Lung (tissue), 12 donors: ENCODE data around the gene METTL24. TPM values are rescaled to one million over a fixed set of nuclear protein-coding genes. Genes with fewer than 3 reads are reported as not detected.
"Not testable (repeated sequence)": the region's sequence is repeated elsewhere in the genome, so short reads cannot be mapped to it uniquely, and the experiment has no call there.

Experiments used
- ATAC-seq: fragments of 200-7000 bp; cut with Tn5 transposase; one replicate; pipeline ENCODE4 v1.9.1; 2020; ENCODE audit warnings: moderate number of reproducible peaks; ENCODE audit not compliant: insufficient read depth, low FRiP score
- DNase-seq, 3 donors: peaks; one replicate each; pipeline ENCODE4 v3.0.0-alpha.2; 2013 to 2017
- H3K27ac ChIP-seq, 2 donors: one replicate each; pipeline ENCODE4 v1.5.1; 2013; ENCODE audit warnings: mild to moderate bottlenecking in 2 of 2, moderate library complexity in 2 of 2, control low read depth in 1 of 2, inconsistent platforms in 1 of 2, low read depth in 1 of 2, low read length in 1 of 2
- H3K27me3 ChIP-seq, 3 donors: one replicate each; pipeline ENCODE4 v1.5.1; 2013; ENCODE audit warnings: low read length in 2 of 3; ENCODE audit not compliant: control insufficient read depth in 3 of 3, insufficient read depth in 3 of 3
- H3K36me3 ChIP-seq, 4 donors: one replicate each; pipeline ENCODE4 v1.5.1; 2013; ENCODE audit warnings: low read length in 4 of 4, mild to moderate bottlenecking in 1 of 4, moderate library complexity in 1 of 4; ENCODE audit not compliant: control insufficient read depth in 4 of 4, insufficient read depth in 4 of 4
- H3K4me1 ChIP-seq, 5 donors: one replicate each; pipeline ENCODE4 v1.5.1; 2013; ENCODE audit warnings: low read length in 5 of 5, mild to moderate bottlenecking in 2 of 5, moderate library complexity in 1 of 5; ENCODE audit not compliant: control insufficient read depth in 5 of 5, insufficient read depth in 5 of 5
- H3K4me3 ChIP-seq: one replicate; pipeline ENCODE4 v1.5.1; 2013; ENCODE audit warnings: mild to moderate bottlenecking, control low read depth, moderate library complexity
- H3K9ac ChIP-seq, 2 donors: one replicate each; pipeline ENCODE4 v1.5.1; 2013; ENCODE audit warnings: low read length in 2 of 2, control low read depth in 1 of 2; ENCODE audit not compliant: insufficient read depth in 1 of 2
- H3K9me3 ChIP-seq, 4 donors: one replicate each; pipeline ENCODE4 v1.5.1; 2013; ENCODE audit warnings: low read length in 3 of 4, mild to moderate bottlenecking in 1 of 4, moderate library complexity in 1 of 4; ENCODE audit not compliant: control insufficient read depth in 4 of 4, insufficient read depth in 3 of 4
- WGBS, 2 donors: extraction: QIAGEN DNeasy Blood & Tissue Kit; methylation state at CpG; one replicate each; pipeline ENCODE4 v1.1.7; 2013; 5-methylcytosine and 5-hydroxymethylcytosine counted together
- polyA plus RNA-seq, 2 donors: library from polyadenylated mRNA; stranded (reverse); fragments of 200-250 nt; gene quantifications; one replicate each; pipeline ENCODE4 v1.2.1, GENCODE V29; 2013
- total RNA-seq, 2 donors: library from RNA; depleted of rRNA in 1 of 2; stranded (reverse); fragments of >200 nt in 1 of 2; gene quantifications; one replicate each; pipeline ENCODE4 v1.2.1, GENCODE V29; 2014 to 2021
- TF ChIP-seq, protein P1 (sequence below): IDR thresholded peaks from 2 replicates; pipeline ENCODE4 v1.5.1; 2012; ENCODE audit warnings: mild to moderate bottlenecking; ENCODE audit errors: control extremely low read depth, extremely low read depth
- donor health status: control.
- donor health status: control.
- donor health status: Bipolar disorder and iron deficiency.
- donor health status: healthy.
- donor health status: DM: yes; HTN: yes; CAD: no.

Gene METTL24
- total and polyA plus RNA-seq, 4 donors = 0.73 to 3.7 (median 2.0) TPM; not detected in 1

DNA sequence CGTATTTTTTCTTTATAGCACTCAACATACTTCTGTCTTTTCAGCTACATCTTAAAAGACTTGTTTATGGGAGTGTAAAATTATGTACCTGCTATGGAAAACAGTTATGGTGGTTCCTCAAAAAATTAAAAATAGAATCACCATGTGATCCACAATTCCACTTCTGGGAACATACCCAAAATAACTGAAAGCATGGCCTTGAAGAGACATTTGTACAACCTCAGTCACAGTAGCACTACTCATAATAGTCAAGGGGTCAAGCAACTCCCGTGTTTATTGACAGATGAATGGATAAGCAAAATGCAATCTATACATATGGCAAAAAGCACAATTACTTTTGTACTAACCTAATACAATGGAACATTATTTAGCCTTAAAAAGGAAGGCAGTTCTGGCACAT lies 74.5 kb downstream of the METTL24 start:
- TF ChIP-seq, protein P1, sequence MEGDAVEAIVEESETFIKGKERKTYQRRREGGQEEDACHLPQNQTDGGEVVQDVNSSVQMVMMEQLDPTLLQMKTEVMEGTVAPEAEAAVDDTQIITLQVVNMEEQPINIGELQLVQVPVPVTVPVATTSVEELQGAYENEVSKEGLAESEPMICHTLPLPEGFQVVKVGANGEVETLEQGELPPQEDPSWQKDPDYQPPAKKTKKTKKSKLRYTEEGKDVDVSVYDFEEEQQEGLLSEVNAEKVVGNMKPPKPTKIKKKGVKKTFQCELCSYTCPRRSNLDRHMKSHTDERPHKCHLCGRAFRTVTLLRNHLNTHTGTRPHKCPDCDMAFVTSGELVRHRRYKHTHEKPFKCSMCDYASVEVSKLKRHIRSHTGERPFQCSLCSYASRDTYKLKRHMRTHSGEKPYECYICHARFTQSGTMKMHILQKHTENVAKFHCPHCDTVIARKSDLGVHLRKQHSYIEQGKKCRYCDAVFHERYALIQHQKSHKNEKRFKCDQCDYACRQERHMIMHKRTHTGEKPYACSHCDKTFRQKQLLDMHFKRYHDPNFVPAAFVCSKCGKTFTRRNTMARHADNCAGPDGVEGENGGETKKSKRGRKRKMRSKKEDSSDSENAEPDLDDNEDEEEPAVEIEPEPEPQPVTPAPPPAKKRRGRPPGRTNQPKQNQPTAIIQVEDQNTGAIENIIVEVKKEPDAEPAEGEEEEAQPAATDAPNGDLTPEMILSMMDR = no peak
- Histone ChIP-seq H3K27ac (no peak overlapping the region), H3K9ac (no peak overlapping the region), H3K4me1 (peaks cover 0 to 3% (median 0%) of the 10 kb centered on the region in 5 donors), H3K36me3 (no peaks in the 10 kb centered on the region), H3K27me3 (no peaks in the 10 kb centered on the region), H3K9me3 (peaks cover 0 to 5% (median under 1%) of the 10 kb centered on the region in 4 donors), H3K4me3 (no peak overlapping the region)
- WGBS, 2 donors = 72 to 85% methylated on average over 2 of the region's 2 CpGs
- no peak for ATAC-seq
- DNase-seq = no peak

- ATAC-seq = no peak
- TF ChIP-seq, protein P1 = no peak
- peaks cover 0 to 3% (median 0%) of the 10 kb centered on the region in 5 donors for H3K4me1 ChIP-seq
Measured at GRCh38 chr6:110282412-110282811, 75.7 kb downstream of the METTL24 start.

GRCh38 chr6:110277100-110277665 lies 81.0 kb downstream of the METTL24 start:
- ATAC-seq = no peak
- Histone ChIP-seq H3K9ac (no peak overlapping the region), H3K4me1 (no peaks in the 10 kb centered on the region), H3K27me3 (no peaks in the 10 kb centered on the region), H3K4me3 (no peak overlapping the region), H3K36me3 (no peaks in the 10 kb centered on the region), H3K27ac (no peak overlapping the region), H3K9me3 (peaks cover 0 to 5% (median under 1%) of the 10 kb centered on the region in 4 donors)
- TF ChIP-seq, protein P1 = no peak
- DNase-seq = peak in 1 of 3 donors; percentile 9
- 73 to 81% methylated on average over 7 of the region's 7 CpGs for WGBS, 2 donors

More at GRCh38 chr6:110282412-110282811, 75.7 kb downstream of the METTL24 start:
- Histone ChIP-seq H3K9me3 (peaks cover 0 to 5% (median under 1%) of the 10 kb centered on the region in 4 donors), H3K9ac (no peak overlapping the region), H3K27me3 (no peaks in the 10 kb centered on the region), H3K27ac (no peak overlapping the region), H3K4me3 (no peak overlapping the region), H3K36me3 (no peaks in the 10 kb centered on the region)
- 70 to 90% methylated on average over 1 of the region's 1 CpG for WGBS, 2 donors
- no peak for DNase-seq

DNA sequence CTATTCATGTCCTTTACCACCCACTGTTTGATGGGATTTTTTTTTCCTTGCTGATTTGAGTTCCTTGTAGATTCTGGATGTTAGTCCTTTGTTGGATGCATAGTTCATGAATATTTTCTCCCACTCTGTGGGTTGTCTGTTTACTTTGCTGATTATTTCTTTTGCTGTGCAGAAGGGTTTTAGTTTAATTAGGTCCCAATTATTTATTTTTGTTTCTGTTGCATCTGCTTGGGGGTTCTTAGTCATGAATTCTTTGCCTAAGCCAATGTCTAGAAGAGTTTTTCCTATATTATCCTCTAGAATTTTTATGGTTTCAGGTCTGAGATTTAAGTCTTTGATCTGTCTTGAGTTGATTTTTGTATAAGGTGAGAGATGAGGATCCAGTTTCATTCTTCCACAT lies 85.4 kb downstream of the METTL24 start:
- not testable (repeated sequence) for H3K9me3 ChIP-seq, H3K27ac ChIP-seq, DNase-seq, H3K4me3 ChIP-seq, H3K9ac ChIP-seq, H3K27me3 ChIP-seq, H3K4me1 ChIP-seq, H3K36me3 ChIP-seq, ATAC-seq
